GM20000 (cell line): Measurements from ENCODE around the gene FABP3.
"Not testable (repeated sequence)": the region's sequence is repeated elsewhere in the genome, so short reads cannot be mapped to it uniquely, and the experiment has no call there.

Experiments
- DNase-seq: peaks from one replicate; pipeline ENCODE4 v3.0.0; 2012; ENCODE audit warnings: low spot score
- CTCF ChIP-seq: IDR thresholded peaks from 2 replicates; pipeline ENCODE4 v1.5.1; 2012; ENCODE audit warnings: mild to moderate bottlenecking, control low read depth; ENCODE audit errors: extremely low read depth, missing control alignments

The FABP3 gene

GRCh38 chr1:31397360-31398095, 24.7 kb upstream of the FABP3 start:
- DNase-seq: no peak
- TF ChIP-seq CTCF: no peak

GRCh38 chr1:31396633-31397351, 23.9 kb upstream of the FABP3 start:
- TF ChIP-seq CTCF: peak; percentile 60
- no peak for DNase-seq

GRCh38 chr1:31394584-31395193, 21.8 kb upstream of the FABP3 start:
- TF ChIP-seq CTCF: peak; percentile 77
- DNase-seq: peak; percentile 84

- no peak for DNase-seq
- TF ChIP-seq CTCF: no peak
Measured at GRCh38 chr1:31393463-31393862, 20.6 kb upstream of the FABP3 start.

- no peak for TF ChIP-seq CTCF
- no peak for DNase-seq
Measured at GRCh38 chr1:31390071-31390470, 17.2 kb upstream of the FABP3 start.

GRCh38 chr1:31389616-31390015, 16.7 kb upstream of the FABP3 start:
- no peak for DNase-seq
- TF ChIP-seq CTCF: no peak

GRCh38 chr1:31387612-31388011, 14.7 kb upstream of the FABP3 start:
- no peak for TF ChIP-seq CTCF
- no peak for DNase-seq

- DNase-seq: not testable (repeated sequence)
Measured at GRCh38 chr1:31386576-31387243, 13.8 kb upstream of the FABP3 start.
